Measurements from ENCODE around the gene A3GALT2.

Gene A3GALT2

GRCh38 chr1:33259879-33260278 lies 61.0 kb downstream of the A3GALT2 start:
- H3K4me3 ChIP-seq (ENCODE audit: control insufficient read depth, low read depth, low read length): no peak overlapping the region
- no peak for TF ChIP-seq CTCF (conservative IDR thresholded peaks at IDR 0.05; ENCODE audit: control insufficient read depth, insufficient read depth, low read depth, low read length)
- no peak for DNase-seq (ENCODE audit: low read depth)

- no peak for DNase-seq (ENCODE audit: low read depth)
- no peak for TF ChIP-seq CTCF (conservative IDR thresholded peaks at IDR 0.05; ENCODE audit: control insufficient read depth, insufficient read depth, low read depth, low read length)
- no peak overlapping the region for H3K4me3 ChIP-seq (ENCODE audit: control insufficient read depth, low read depth, low read length)
Observed at GRCh38 chr1:33258788-33259274, 62.1 kb downstream of the A3GALT2 start.

GRCh38 chr1:33257772-33258712 lies 62.9 kb downstream of the A3GALT2 start:
- no peak for TF ChIP-seq CTCF (conservative IDR thresholded peaks at IDR 0.05; ENCODE audit: control insufficient read depth, insufficient read depth, low read depth, low read length)
- no peak for DNase-seq (ENCODE audit: low read depth)
- H3K4me3 ChIP-seq (ENCODE audit: control insufficient read depth, low read depth, low read length): peak overlapping the region; percentile 75

- H3K4me3 ChIP-seq (ENCODE audit: control insufficient read depth, low read depth, low read length): peak overlapping the region; percentile 75
- TF ChIP-seq CTCF (conservative IDR thresholded peaks at IDR 0.05; ENCODE audit: control insufficient read depth, insufficient read depth, low read depth, low read length): no peak
- no peak for DNase-seq (ENCODE audit: low read depth)
Observed at GRCh38 chr1:33257207-33257771, 63.6 kb downstream of the A3GALT2 start.

All from fibroblast of mammary gland (primary cell).